Measurements from ENCODE around the gene CYP8B1. TPM values are rescaled to one million over a fixed set of nuclear protein-coding genes. Genes with fewer than 3 reads are reported as not detected.

Gene CYP8B1
- total RNA-seq, 2 experiments from 2014 or later, result not detected

GRCh38 chr3:42855547-42856380, 19.9 kb downstream of the CYP8B1 start:
- ChIA-PET POLR2A (no interaction called here), CTCF (no interaction called here)

DNA sequence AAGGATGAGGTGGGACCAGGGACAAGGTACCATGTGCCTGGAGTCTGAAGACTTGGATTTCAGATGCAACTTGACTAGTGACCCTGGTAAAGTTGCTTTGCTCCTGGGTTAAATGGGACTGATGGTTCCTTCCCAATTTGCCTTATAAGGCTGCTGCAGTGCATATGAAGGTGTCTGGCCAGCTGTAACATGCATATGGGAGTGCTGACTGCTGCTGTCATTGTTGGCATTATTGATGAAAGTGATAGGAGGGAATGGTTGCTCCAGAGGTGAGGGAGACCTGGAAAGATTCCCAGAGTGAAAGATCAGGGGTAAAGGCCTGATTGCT, 20.5 kb downstream of the CYP8B1 start:
- CTCF ChIA-PET, result no interaction called here

DNA sequence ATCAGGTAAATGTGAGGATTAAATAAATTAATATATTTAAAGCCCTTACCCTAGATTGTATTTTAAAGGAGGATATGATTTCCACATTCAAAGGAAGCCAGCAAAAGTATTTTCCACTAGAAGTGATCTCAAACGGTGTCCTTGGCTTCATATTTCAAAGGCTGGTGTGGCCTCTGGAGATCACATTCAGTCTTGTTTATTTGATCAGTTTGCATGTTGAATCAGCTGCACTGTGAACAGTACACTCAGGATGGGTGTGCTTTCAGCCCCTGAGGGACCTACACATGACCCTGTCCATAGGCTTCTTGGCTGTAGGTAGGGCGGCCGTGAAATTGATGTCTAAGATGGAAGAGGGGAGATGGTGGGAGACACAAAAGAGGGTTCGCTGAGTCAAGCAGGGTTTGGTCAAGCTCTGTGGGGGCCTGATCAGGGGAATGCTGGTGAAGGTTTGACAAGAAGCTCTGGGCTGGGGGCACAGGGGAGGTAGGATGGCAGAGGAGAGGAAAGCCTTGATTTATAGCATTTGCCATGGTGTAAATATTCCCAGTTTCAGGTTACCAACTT, 21.9 kb downstream of the CYP8B1 start:
- ChIA-PET POLR2A (no interaction called here), CTCF (interaction anchor here (1.3 kb wide), 1 partner anchor 23 kb away, joined by 3 read pairs; no protein-coding TSS in a partner anchor)

More for the DNA sequence above, 20.5 kb downstream of the CYP8B1 start:
- POLR2A ChIA-PET, result no interaction called here

GRCh38 chr3:42853056-42853455, 22.6 kb downstream of the CYP8B1 start:
- ChIA-PET POLR2A (no interaction called here), CTCF (interaction anchor here (0.5 to 1.3 kb wide), 2 partner anchors 22 to 1340 kb away, joined by 3 to 4 read pairs; no protein-coding TSS in a partner anchor)

DNA sequence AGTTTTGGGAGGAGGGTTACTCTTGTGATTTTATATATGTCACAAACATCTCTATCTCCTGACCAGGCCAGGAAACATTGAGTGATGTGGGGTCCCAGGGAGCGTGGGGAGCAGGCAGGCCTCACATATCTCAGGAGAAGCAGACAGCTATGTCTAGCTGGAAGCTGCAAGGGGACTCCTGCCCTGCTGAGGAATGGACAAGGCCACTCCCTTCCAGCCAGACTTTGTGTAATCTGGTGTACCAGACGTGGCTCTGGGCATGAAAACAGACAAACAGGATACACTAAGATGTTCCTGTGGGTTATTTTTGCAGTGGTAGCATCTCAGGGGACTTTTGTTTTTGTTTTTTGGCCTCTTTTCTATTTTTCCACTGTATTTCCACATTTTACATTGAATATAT, 23.2 kb downstream of the CYP8B1 start:
- ChIA-PET POLR2A (no interaction called here), CTCF (no interaction called here)

DNA sequence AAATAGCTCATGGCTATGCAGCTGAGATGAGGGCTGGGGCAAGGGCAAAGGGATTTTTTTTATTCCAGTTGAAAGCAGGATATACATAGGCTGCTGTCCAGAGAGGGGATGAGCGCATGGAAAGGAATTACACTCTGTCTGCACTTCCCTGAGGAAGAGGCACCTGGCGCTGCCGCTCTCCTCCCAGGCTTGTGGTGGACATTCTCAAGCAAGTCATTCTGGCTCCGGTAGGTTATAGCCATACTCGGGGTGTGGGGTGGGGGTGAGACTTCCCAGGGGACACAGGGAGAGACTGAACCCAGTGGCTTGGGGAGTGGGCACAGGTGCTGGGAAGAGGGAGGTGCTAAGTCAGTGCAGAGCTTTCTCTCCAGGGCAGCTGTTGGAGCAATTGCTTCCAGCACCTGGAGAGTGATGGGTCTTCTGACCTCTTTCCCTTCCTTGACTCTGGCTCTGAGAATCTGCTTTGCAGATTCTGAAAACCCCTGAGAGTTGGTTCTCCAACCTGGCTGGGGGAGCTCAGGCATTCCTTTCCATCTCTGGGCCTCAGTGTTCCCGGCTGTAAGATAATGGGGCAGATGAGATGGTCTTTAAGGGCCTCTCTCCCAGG, 24.3 kb downstream of the CYP8B1 start:
- POLR2A ChIA-PET, result no interaction called here

GRCh38 chr3:42850263-42850662, 25.4 kb downstream of the CYP8B1 start:
- POLR2A ChIA-PET, result no interaction called here

More for the DNA sequence above, 24.3 kb downstream of the CYP8B1 start:
- CTCF ChIA-PET, result no interaction called here

DNA sequence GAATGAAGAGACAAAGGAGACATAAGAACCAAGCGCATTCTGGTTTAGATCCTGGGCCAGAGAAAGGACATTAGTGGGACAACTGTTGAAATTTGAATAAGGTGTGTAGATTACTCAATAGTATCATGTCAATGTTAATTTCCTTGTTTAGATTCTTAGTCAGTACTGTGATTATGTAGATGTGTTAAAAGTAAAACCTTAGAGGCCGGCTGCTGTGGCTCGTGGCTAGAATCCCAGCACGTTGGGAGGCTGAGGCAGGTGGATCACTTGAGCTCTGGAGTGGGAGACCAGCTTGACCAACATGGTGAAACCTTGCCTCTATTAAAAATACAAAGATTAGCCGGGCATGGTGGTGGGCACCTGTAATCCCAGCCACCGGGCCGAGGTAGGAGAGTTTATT, 26.7 kb downstream of the CYP8B1 start:
- CTCF ChIA-PET, result no interaction called here

More at GRCh38 chr3:42850263-42850662, 25.4 kb downstream of the CYP8B1 start:
- CTCF ChIA-PET, result no interaction called here

GRCh38 chr3:42847731-42848130, 27.9 kb downstream of the CYP8B1 start:
- ChIA-PET POLR2A (no interaction called here), CTCF (no interaction called here)

More for the DNA sequence above, 26.7 kb downstream of the CYP8B1 start:
- POLR2A ChIA-PET, result no interaction called here

- CTCF ChIA-PET, result no interaction called here
- POLR2A ChIA-PET, result no interaction called here
Observed at GRCh38 chr3:42846685-42847522, 28.8 kb downstream of the CYP8B1 start.

DNA sequence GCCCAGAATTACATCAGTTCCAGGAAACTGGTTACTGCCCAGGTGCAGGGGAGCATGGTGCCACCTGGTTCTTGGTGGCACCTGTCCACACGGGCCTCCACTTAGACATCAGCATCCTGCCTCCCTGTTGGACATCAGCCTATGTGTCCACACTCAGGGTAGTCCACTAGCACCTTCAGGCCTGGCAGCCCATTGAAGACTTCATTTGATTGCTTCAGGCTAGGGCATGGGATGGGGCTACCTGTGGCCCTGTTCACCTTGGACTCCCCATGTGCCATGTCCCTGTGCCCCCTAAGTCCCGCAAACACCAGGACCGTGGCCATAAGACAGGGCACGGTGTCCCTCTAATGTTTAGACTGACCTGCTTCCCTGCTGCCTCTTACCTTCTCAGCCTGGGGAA, 30.9 kb downstream of the CYP8B1 start:
- POLR2A ChIA-PET, result no interaction called here
- CTCF ChIA-PET, result interaction anchor here (0.8 kb wide), 1 partner anchor 39 kb away, joined by 3 read pairs; no protein-coding TSS in a partner anchor

GRCh38 chr3:42844412-42844713, 31.3 kb downstream of the CYP8B1 start:
- CTCF ChIA-PET, result interaction anchor here (0.8 kb wide), 1 partner anchor 39 kb away, joined by 3 read pairs; no protein-coding TSS in a partner anchor
- POLR2A ChIA-PET, result no interaction called here

- ChIA-PET POLR2A (no interaction called here), CTCF (interaction anchor here (0.8 kb wide), 1 partner anchor 40 kb away, joined by 3 read pairs; no protein-coding TSS in a partner anchor)
Observed at GRCh38 chr3:42843713-42844411, 31.8 kb downstream of the CYP8B1 start.

- ChIA-PET CTCF (no interaction called here), POLR2A (no interaction called here)
Observed at GRCh38 chr3:42841332-42841731, 34.3 kb downstream of the CYP8B1 start.

- ChIA-PET POLR2A (interaction anchor here (0.7 kb wide), 1 partner anchor 452 kb away, joined by 10 read pairs; no protein-coding TSS in a partner anchor), CTCF (interaction anchor here (0.6 to 1.1 kb wide), 8 partner anchors 8 to 165 kb away, joined by 3 to 5 read pairs (median 3); partner anchors contain the start of gene HIGD1A)
Observed at GRCh38 chr3:42839616-42840015, 36.1 kb downstream of the CYP8B1 start.

GRCh38 chr3:42838571-42838970, 37.1 kb downstream of the CYP8B1 start:
- ChIA-PET CTCF (interaction anchor here (1.1 kb wide), 1 partner anchor 58 kb away, joined by 3 read pairs; no protein-coding TSS in a partner anchor), POLR2A (no interaction called here)

- POLR2A ChIA-PET, result no interaction called here
- CTCF ChIA-PET, result no interaction called here
Observed at GRCh38 chr3:42836150-42837123, 39.2 kb downstream of the CYP8B1 start.

DNA sequence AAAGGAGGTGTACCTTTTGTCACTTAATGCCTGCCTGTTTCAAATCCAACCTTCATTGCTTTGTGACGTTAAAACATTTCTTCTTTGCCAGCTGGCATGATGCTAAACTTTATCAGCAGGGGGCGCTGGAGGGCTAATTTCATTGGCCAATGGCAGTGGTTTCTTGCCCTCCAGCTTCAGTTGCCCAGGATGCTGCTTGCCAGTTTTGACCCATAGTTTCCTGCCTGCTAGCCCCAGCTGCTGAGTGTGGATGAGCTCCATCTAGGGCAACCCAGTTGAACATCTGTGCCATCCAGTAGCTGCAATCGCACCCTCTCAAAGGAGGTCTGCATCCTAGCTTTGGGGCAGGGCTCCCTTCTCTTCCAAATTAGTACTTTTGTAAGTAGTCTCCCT, 44.4 kb downstream of the CYP8B1 start:
- ChIA-PET CTCF (interaction anchor here (1.2 to 1.8 kb wide), 3 partner anchors 8 to 50 kb away, joined by 3 to 6 read pairs (median 5); no protein-coding TSS in a partner anchor), POLR2A (no interaction called here)

Data from activated CD8-positive, alpha-beta memory T cell treated with anti-CD3 and anti-CD28 coated beads for 36 hours (primary cell).